ENCODE data around the gene AGER.
"Not testable (repeated sequence)": the region's sequence is repeated elsewhere in the genome, so short reads cannot be mapped to it uniquely, and the experiment has no call there.

The AGER gene

GRCh38 chr6:32151181-32151862 lies 32.7 kb downstream of the AGER start:
- H3K4me3 ChIP-seq (ENCODE audit: low read depth, low read length): no peak overlapping the region

- H3K4me3 ChIP-seq (ENCODE audit: low read depth, low read length): peak overlapping the region; percentile 25
These were observed 33.9 kb downstream of the AGER start for GRCh38 chr6:32149932-32150870.

- H3K4me3 ChIP-seq (ENCODE audit: low read depth, low read length): peak overlapping the region; percentile 36
These were observed 34.8 kb downstream of the AGER start for GRCh38 chr6:32149092-32149755.

- H3K4me3 ChIP-seq (ENCODE audit: low read depth, low read length): peak overlapping the region; percentile 36
These were observed 35.6 kb downstream of the AGER start for GRCh38 chr6:32148289-32149091.

GRCh38 chr6:32147401-32148132 lies 36.5 kb downstream of the AGER start:
- no peak overlapping the region for H3K4me3 ChIP-seq (ENCODE audit: low read depth, low read length)

- no peak overlapping the region for H3K4me3 ChIP-seq (ENCODE audit: low read depth, low read length)
These were observed 37.4 kb downstream of the AGER start for GRCh38 chr6:32146687-32147086.

GRCh38 chr6:32146287-32146686 lies 37.8 kb downstream of the AGER start:
- H3K4me3 ChIP-seq (ENCODE audit: low read depth, low read length): no peak overlapping the region

GRCh38 chr6:32144238-32144637 lies 39.8 kb downstream of the AGER start:
- not testable (repeated sequence) for H3K4me3 ChIP-seq (ENCODE audit: low read depth, low read length)

GRCh38 chr6:32140420-32141046 lies 43.5 kb downstream of the AGER start:
- H3K4me3 ChIP-seq (ENCODE audit: low read depth, low read length): no peak overlapping the region

GRCh38 chr6:32139590-32139989 lies 44.5 kb downstream of the AGER start:
- H3K4me3 ChIP-seq (ENCODE audit: low read depth, low read length): no peak overlapping the region

- no peak overlapping the region for H3K4me3 ChIP-seq (ENCODE audit: low read depth, low read length)
These were observed 46.6 kb downstream of the AGER start for GRCh38 chr6:32137454-32137853.

GRCh38 chr6:32133786-32134185 lies 50.3 kb downstream of the AGER start:
- no peak overlapping the region for H3K4me3 ChIP-seq (ENCODE audit: low read depth, low read length)

- H3K4me3 ChIP-seq (ENCODE audit: low read depth, low read length): no peak overlapping the region
These were observed 51.9 kb downstream of the AGER start for GRCh38 chr6:32132110-32132509.

GRCh38 chr6:32131439-32131948 lies 52.6 kb downstream of the AGER start:
- no peak overlapping the region for H3K4me3 ChIP-seq (ENCODE audit: low read depth, low read length)

All from iPS-11a (cell line).